Measurements from ENCODE around the gene TGFBR3.

The TGFBR3 gene

DNA sequence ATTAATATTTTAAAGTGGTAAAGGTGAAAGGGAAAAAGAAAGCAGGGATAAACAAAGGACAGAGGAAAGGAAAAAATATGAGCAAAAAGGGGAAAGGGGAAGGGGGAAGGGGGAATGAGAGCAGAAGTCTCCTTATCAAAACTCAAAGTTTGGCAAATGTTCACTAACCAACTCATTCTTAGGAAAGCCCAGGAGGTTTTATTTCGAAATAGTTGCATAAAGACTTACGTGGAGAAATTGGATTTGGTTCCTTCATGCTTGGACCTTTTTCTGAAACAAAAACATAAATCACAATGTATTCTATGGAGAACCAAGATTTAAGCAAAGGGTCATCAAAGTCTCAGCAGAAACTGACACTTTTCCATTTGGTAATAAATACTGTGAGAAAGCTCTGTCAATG lies 188.1 kb downstream of the TGFBR3 start:
- H3K79me2 ChIP-seq (ENCODE audit: insufficient read depth, low read length): no peaks in the 10 kb centered on the region
- TF ChIP-seq EZH2 (IDR thresholded peaks at IDR 0.05; ENCODE audit: borderline replicate concordance, low read length): no peak
- TF ChIP-seq, protein P1, sequence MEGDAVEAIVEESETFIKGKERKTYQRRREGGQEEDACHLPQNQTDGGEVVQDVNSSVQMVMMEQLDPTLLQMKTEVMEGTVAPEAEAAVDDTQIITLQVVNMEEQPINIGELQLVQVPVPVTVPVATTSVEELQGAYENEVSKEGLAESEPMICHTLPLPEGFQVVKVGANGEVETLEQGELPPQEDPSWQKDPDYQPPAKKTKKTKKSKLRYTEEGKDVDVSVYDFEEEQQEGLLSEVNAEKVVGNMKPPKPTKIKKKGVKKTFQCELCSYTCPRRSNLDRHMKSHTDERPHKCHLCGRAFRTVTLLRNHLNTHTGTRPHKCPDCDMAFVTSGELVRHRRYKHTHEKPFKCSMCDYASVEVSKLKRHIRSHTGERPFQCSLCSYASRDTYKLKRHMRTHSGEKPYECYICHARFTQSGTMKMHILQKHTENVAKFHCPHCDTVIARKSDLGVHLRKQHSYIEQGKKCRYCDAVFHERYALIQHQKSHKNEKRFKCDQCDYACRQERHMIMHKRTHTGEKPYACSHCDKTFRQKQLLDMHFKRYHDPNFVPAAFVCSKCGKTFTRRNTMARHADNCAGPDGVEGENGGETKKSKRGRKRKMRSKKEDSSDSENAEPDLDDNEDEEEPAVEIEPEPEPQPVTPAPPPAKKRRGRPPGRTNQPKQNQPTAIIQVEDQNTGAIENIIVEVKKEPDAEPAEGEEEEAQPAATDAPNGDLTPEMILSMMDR (IDR thresholded peaks at IDR 0.05; ENCODE audit: low read length): no peak
- no peaks in the 10 kb centered on the region for H3K27me3 ChIP-seq (ENCODE audit: insufficient read depth, low read length)
- no peaks in the 10 kb centered on the region for H4K20me1 ChIP-seq (ENCODE audit: insufficient read depth, low read length)
- no peaks in the 10 kb centered on the region for H3F3A ChIP-seq (ENCODE audit: insufficient read depth, low read length)
- H3K4me3 ChIP-seq (ENCODE audit: low read depth, low read length, poor library complexity, severe bottlenecking): no peak overlapping the region
- no peaks in the 10 kb centered on the region for H3K9me2 ChIP-seq (ENCODE audit: low read depth, low read length)
- no peaks in the 10 kb centered on the region for H3K9me3 ChIP-seq (ENCODE audit: low read length)
- no peaks in the 10 kb centered on the region for H3K4me1 ChIP-seq (ENCODE audit: insufficient read depth, low read length, severe bottlenecking)
- no peak overlapping the region for H3K27ac ChIP-seq (ENCODE audit: low read depth, low read length, poor library complexity, severe bottlenecking)
- H3K4me2 ChIP-seq (ENCODE audit: low read length): no peak overlapping the region
- H2AFZ ChIP-seq (ENCODE audit: low read length): no peak overlapping the region
- no peak overlapping the region for H3K9ac ChIP-seq (ENCODE audit: low read length)
- H3K36me3 ChIP-seq (ENCODE audit: insufficient read depth, low read length): no peaks in the 10 kb centered on the region

DNA sequence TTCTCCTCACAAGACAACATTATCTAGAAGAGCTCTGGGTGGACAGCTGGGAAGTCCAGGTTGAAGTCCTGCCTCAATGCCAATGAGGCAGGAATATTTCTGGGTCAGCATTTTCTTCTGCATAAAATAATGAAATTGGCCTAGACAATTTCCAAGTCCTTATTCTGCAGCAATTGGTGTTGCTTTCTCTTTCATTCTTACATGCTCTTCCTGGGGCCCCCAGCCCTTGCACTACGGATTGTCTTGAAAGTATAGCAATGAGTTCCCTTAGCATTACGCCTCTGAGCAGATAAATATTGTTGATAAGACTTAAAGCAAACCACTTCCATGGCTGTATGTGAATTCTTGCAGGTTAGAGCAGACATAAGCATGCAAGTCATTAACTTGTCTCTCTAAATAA lies 188.5 kb downstream of the TGFBR3 start:
- H3K4me1 ChIP-seq (ENCODE audit: insufficient read depth, low read length, severe bottlenecking): no peaks in the 10 kb centered on the region
- H3K79me2 ChIP-seq (ENCODE audit: insufficient read depth, low read length): no peaks in the 10 kb centered on the region
- H2AFZ ChIP-seq (ENCODE audit: low read length): no peak overlapping the region
- no peak overlapping the region for H3K9ac ChIP-seq (ENCODE audit: low read length)
- H3K36me3 ChIP-seq (ENCODE audit: insufficient read depth, low read length): no peaks in the 10 kb centered on the region
- no peak overlapping the region for H3K27ac ChIP-seq (ENCODE audit: low read depth, low read length, poor library complexity, severe bottlenecking)
- no peak for TF ChIP-seq EZH2 (IDR thresholded peaks at IDR 0.05; ENCODE audit: borderline replicate concordance, low read length)
- TF ChIP-seq, protein P1 (IDR thresholded peaks at IDR 0.05; ENCODE audit: low read length): no peak
- H3F3A ChIP-seq (ENCODE audit: insufficient read depth, low read length): no peaks in the 10 kb centered on the region
- no peaks in the 10 kb centered on the region for H3K27me3 ChIP-seq (ENCODE audit: insufficient read depth, low read length)
- H3K9me2 ChIP-seq (ENCODE audit: low read depth, low read length): no peaks in the 10 kb centered on the region
- H3K4me3 ChIP-seq (ENCODE audit: low read depth, low read length, poor library complexity, severe bottlenecking): no peak overlapping the region
- H4K20me1 ChIP-seq (ENCODE audit: insufficient read depth, low read length): no peaks in the 10 kb centered on the region
- H3K9me3 ChIP-seq (ENCODE audit: low read length): no peaks in the 10 kb centered on the region
- no peak overlapping the region for H3K4me2 ChIP-seq (ENCODE audit: low read length)

DNA sequence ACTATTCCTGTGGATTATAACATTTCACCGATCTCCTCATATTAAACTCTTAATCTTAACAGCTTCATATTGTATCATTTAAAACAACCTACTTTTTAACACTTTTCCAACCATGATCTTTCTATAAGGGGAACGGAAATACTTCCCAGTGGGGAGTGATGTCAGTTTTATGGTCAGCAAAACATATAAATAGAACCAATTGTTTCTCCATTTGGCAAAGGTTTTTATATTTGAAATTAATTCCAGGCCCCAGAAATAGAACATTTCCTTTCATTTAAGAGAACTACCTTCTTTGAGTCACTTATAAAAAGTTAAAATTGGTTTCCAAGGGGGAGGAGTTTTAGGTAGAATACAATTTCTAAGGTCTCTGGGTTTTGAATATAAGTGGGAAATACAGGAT lies 189.6 kb downstream of the TGFBR3 start:
- no peaks in the 10 kb centered on the region for H3K36me3 ChIP-seq (ENCODE audit: insufficient read depth, low read length)
- no peaks in the 10 kb centered on the region for H3K9me2 ChIP-seq (ENCODE audit: low read depth, low read length)
- no peaks in the 10 kb centered on the region for H3K4me1 ChIP-seq (ENCODE audit: insufficient read depth, low read length, severe bottlenecking)
- no peak overlapping the region for H3K27ac ChIP-seq (ENCODE audit: low read depth, low read length, poor library complexity, severe bottlenecking)
- TF ChIP-seq EZH2 (IDR thresholded peaks at IDR 0.05; ENCODE audit: borderline replicate concordance, low read length): no peak
- TF ChIP-seq, protein P1 (IDR thresholded peaks at IDR 0.05; ENCODE audit: low read length): no peak
- no peaks in the 10 kb centered on the region for H3F3A ChIP-seq (ENCODE audit: insufficient read depth, low read length)
- no peak overlapping the region for H3K4me2 ChIP-seq (ENCODE audit: low read length)
- no peaks in the 10 kb centered on the region for H3K27me3 ChIP-seq (ENCODE audit: insufficient read depth, low read length)
- H2AFZ ChIP-seq (ENCODE audit: low read length): no peak overlapping the region
- H3K9ac ChIP-seq (ENCODE audit: low read length): no peak overlapping the region
- H3K4me3 ChIP-seq (ENCODE audit: low read depth, low read length, poor library complexity, severe bottlenecking): no peak overlapping the region
- H4K20me1 ChIP-seq (ENCODE audit: insufficient read depth, low read length): no peaks in the 10 kb centered on the region
- no peaks in the 10 kb centered on the region for H3K79me2 ChIP-seq (ENCODE audit: insufficient read depth, low read length)
- H3K9me3 ChIP-seq (ENCODE audit: low read length): no peaks in the 10 kb centered on the region
